K562 (cell line): ENCODE results near the gene PDE5A. TPM values are rescaled to one million over a fixed set of nuclear protein-coding genes. Genes with fewer than 3 reads are reported as not detected.

ENCODE experiments used
- ATAC-seq: fragments of 200-7000 bp; cut with Tn5 transposase; 3 replicates; pipeline ENCODE4 v1.9.1; 2020; ENCODE audit warnings: moderate library complexity
- BruUV-seq: library from RNA; stranded (reverse); fragments of 400-500 nt; replicated peaks from 2 replicates; lab custom pipeline; 2021; lab: Mats Ljungman, UMichigan
- CTCF ChIA-PET: fragments of 300-600 bp; formaldehyde crosslinking; extraction: SDS; loops from one replicate; lab custom pipeline; 2021; ENCODE audit warnings: low intra/inter-chr PET ratio; lab: Yijun Ruan, JAX
- POLR2A ChIA-PET: fragments of 300-600, 350-650 bp; sonication (Branson Sonifier 250); formaldehyde crosslinking; extraction: SDS; loops from one replicate; lab custom pipeline; 2021; ENCODE audit warnings: antibody characterized with exemption, inconsistent platforms; lab: Yijun Ruan, JAX
- DNase-seq, 4 experiments: peaks; one replicate each; pipeline versions ENCODE4 v3.0.0 to v3.0.0-alpha.2; 2011 to 2018; ENCODE audit warnings: low spot score in 3 of 4, mixed read lengths in 3 of 4; ENCODE audit errors: extremely low read depth in 1 of 4
- FAIRE-seq: peaks from 2 replicates; lab custom pipeline; 2011; peaks lifted over from hg19 to GRCh38; lab: Jason Lieb, UNC
- H2AFZ ChIP-seq: 2 replicates; pipeline ENCODE4 v1.6.0; 2011; ENCODE audit warnings: low read depth, low read length, control low read depth, inconsistent platforms
- H3K27ac ChIP-seq: fragments of 200-600 bp; 3 replicates; pipeline ENCODE4 v1.8.0; 2011; ENCODE audit warnings: low read depth, mild to moderate bottlenecking, control low read depth, inconsistent platforms, low read length, moderate library complexity, mixed read lengths; ENCODE audit errors: extremely low read depth
- H3K27me3 ChIP-seq, 2 experiments: fragments of 300-600 bp in 1 of 2; 2 replicates in 1 of 2; 3 replicates in 1 of 2; pipeline versions ENCODE4 v1.6.0 to v1.8.0; 2011; ENCODE audit warnings: inconsistent platforms in 2 of 2, low read length in 2 of 2, mild to moderate bottlenecking in 1 of 2, mixed read lengths in 1 of 2, moderate library complexity in 1 of 2; ENCODE audit not compliant: control insufficient read depth in 2 of 2, insufficient read depth in 2 of 2
- H3K36me3 ChIP-seq: fragments of 300-600 bp; 3 replicates; pipeline ENCODE4 v1.8.0; 2011; ENCODE audit warnings: mild to moderate bottlenecking, low read length, inconsistent platforms; ENCODE audit not compliant: control insufficient read depth, insufficient read depth
- H3K4me1 ChIP-seq, 2 experiments: fragments of 200-600 bp in 1 of 2; replicated peaks in 1 of 2; 2 replicates in 1 of 2; 3 replicates in 1 of 2; pipeline versions ENCODE4 v1.5.1 to v1.8.0; 2011; ENCODE audit warnings: inconsistent platforms in 2 of 2, low read length in 2 of 2, mild to moderate bottlenecking in 1 of 2, mixed read lengths in 1 of 2, moderate library complexity in 1 of 2; ENCODE audit not compliant: control insufficient read depth in 2 of 2, insufficient read depth in 2 of 2
- H3K4me2 ChIP-seq: 2 replicates; pipeline ENCODE4 v1.6.1; 2011; ENCODE audit warnings: low read length, control low read depth, inconsistent platforms, mixed read lengths; ENCODE audit not compliant: insufficient read depth
- H3K4me3 ChIP-seq: fragments of 200-600 bp; sonication (generic), shearing (Covaris generic); 2 replicates; pipeline ENCODE4 v1.5.1; 2016; ENCODE audit warnings: control low read depth, inconsistent platforms
- H3K79me2 ChIP-seq: fragments of 200-600 bp; 3 replicates; pipeline ENCODE4 v1.8.0; 2011; ENCODE audit warnings: low read length, inconsistent platforms; ENCODE audit not compliant: control insufficient read depth, insufficient read depth
- H3K9ac ChIP-seq, 2 experiments: 2 replicates each; pipeline versions ENCODE4 v1.6.0 to v1.6.1; 2011; ENCODE audit warnings: low read depth in 2 of 2, low read length in 2 of 2, control low read depth in 1 of 2, inconsistent platforms in 1 of 2, mild to moderate bottlenecking in 1 of 2, mixed read lengths in 1 of 2; ENCODE audit not compliant: insufficient read depth in 1 of 2
- H3K9me1 ChIP-seq: one replicate; pipeline ENCODE4 v1.6.0; 2011; ENCODE audit warnings: inconsistent platforms, mild to moderate bottlenecking, low read length, moderate library complexity; ENCODE audit not compliant: control insufficient read depth, insufficient read depth
- H3K9me3 ChIP-seq: replicated peaks from 2 replicates; pipeline ENCODE4 v1.5.1; 2011; ENCODE audit warnings: low read depth, low read length, inconsistent platforms; ENCODE audit not compliant: control insufficient read depth, insufficient read depth
- H4K20me1 ChIP-seq: replicated peaks from 2 replicates; pipeline ENCODE4 v1.6.1; 2011; ENCODE audit warnings: low read length, inconsistent platforms, mixed read lengths; ENCODE audit not compliant: control insufficient read depth, insufficient read depth
- GABPA ChIP-seq: fragments of 200-800 bp; sonication (Bioruptor generic); conservative IDR thresholded peaks from 2 replicates; pipeline ENCODE4 v1.6.1; 2016; ENCODE audit warnings: low read depth, missing genetic modification characterization, missing compliant biosample characterization
- HEY1 ChIP-seq: fragments of 250-450 bp; sonication (Bioruptor Pico); IDR thresholded peaks from 2 replicates; pipeline ENCODE4 v1.5.0; 2020; ENCODE audit warnings: mild to moderate bottlenecking, moderate library complexity, borderline replicate concordance
- MYBL2 ChIP-seq, 2 experiments: fragments of 450-650 bp in 1 of 2; sonication (generic) in 1 of 2; formaldehyde crosslinking in 1 of 2; IDR thresholded peaks; 2 replicates each; pipeline versions ENCODE4 v1.6.1 to v1.8.1; 2017 to 2022; ENCODE audit warnings: borderline replicate concordance in 1 of 2, inconsistent platforms in 1 of 2, low read depth in 1 of 2, mild to moderate bottlenecking in 1 of 2, missing genetic modification reagents in 1 of 2, moderate library complexity in 1 of 2
- TCF3 ChIP-seq: sonication (generic); formaldehyde crosslinking; IDR thresholded peaks from 2 replicates; pipeline ENCODE4 v1.4.0; 2020; ENCODE audit warnings: mild to moderate bottlenecking, missing genetic modification reagents
- ZNF263 ChIP-seq: sonication (generic); formaldehyde crosslinking; IDR thresholded peaks from 2 replicates; pipeline ENCODE4 v1.8.0; 2022; ENCODE audit warnings: mild to moderate bottlenecking, missing genetic modification reagents, borderline replicate concordance
- WGBS: fragments of 100-300 bp; shearing (Covaris generic); methylation state at CpG from one replicate; pipeline ENCODE4 v1.1.6; 2016; ENCODE audit warnings: low coverage, mixed read lengths; ENCODE audit not compliant: insufficient coverage; ENCODE audit errors: missing lambda C conversion rate; 5-methylcytosine and 5-hydroxymethylcytosine counted together
- in situ Hi-C: fragments of 300-500 bp; cut with MboI; formaldehyde crosslinking; loops from 4 replicates; pipeline ENCODE4 v1.15.0; 2018; ENCODE audit warnings: inconsistent platforms, mixed read lengths
- intact Hi-C: fragments of 100-400 bp; cut with micrococcal nuclease; formaldehyde crosslinking; loops from 2 replicates; pipeline ENCODE4 v1.14.2; 2022
- polyA plus RNA-seq, 8 experiments: library from polyadenylated mRNA; depleted of rRNA in 4 of 8; stranded (reverse) in 5 of 8; unstranded in 3 of 8; fragments of >200 nt; fragmentation: Nextera tagmentation in 2 of 8; fragmentation: Illumina TruSeq in 1 of 8; extraction: Ambion mirVana in 2 of 8; extraction: Trizol in 1 of 8; gene quantifications; 2 replicates each; pipeline versions ENCODE4 v1.2.1 to v1.2.3, GENCODE V29; 2011 to 2014; ENCODE audit warnings: inconsistent platforms in 1 of 8, missing spikeins in 1 of 8
- total RNA-seq, 7 experiments: library from RNA; depleted of rRNA in 6 of 7; stranded (reverse); fragments of >200 nt in 6 of 7; fragmentation: Illumina TruSeq in 2 of 7; extraction: Trizol in 2 of 7; gene quantifications; 2 replicates each; pipeline versions ENCODE4 v1.2.1 to v1.2.3, GENCODE V29; 2011 to 2021; ENCODE audit warnings: low replicate concordance in 1 of 7
- TF ChIP-seq, protein P1 (sequence below): sonication (generic); formaldehyde crosslinking; IDR thresholded peaks from 2 replicates; pipeline ENCODE4 v1.8.1; 2023; ENCODE audit warnings: mild to moderate bottlenecking, missing genetic modification reagents, moderate library complexity

The PDE5A gene
- total and polyA plus RNA-seq, 9 of the 15 experiments (the other 6 are each of a cell fraction or from before 2014, with no cell fraction given) = 0.07 to 1.9 (median 0.29) TPM

DNA sequence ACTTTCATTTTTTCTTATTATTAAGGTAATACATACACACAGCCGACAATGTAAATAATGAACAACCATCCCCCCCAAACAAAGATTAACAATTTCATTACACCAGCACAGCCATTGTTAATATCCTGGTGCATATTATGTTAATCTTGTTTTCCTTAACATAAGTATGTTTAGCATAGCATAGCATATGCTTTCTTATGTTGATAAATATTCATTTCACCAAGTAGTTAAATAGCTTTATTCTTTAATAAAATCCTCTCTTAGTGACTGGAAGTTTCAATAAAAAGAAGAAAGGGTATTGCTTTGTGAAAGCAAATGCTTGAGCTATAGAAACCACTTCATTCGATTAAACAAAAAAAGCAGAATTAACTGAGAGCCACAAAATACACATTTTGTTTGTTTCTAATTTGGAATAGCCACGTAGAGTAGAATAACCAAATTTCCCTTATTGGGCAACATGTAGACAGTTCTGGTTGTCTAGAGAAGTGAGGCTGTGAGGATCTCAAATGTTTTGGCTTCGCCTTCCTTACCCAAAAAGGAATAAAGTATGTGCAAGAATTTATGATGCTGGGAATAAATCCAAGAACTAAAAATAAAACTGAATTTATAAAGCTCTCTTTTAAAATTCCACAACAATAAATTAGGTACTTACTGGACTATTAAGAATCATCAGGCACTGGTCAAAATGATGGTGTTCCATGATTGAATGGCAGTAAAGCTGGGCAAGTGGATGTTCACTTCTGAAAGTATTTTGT, 118.0 kb downstream of the PDE5A start:
- Histone ChIP-seq H3K4me3 (no peak overlapping the region), H2AFZ (no peak overlapping the region), H3K36me3 (peaks cover 29% of the 10 kb centered on the region; the same call in 2 of the 3 replicates), H3K9me1 (no peaks in the 10 kb centered on the region), H3K27ac (no peak overlapping the region), H3K4me1 (no peaks in the 10 kb centered on the region), H3K9me3 (no peaks in the 10 kb centered on the region), H4K20me1 (no peaks in the 10 kb centered on the region), H3K9ac (no peak overlapping the region), H3K79me2 (no peaks in the 10 kb centered on the region), H3K4me2 (no peak overlapping the region), H3K27me3 (no peaks in the 10 kb centered on the region)
- TF ChIP-seq TCF3 (CRISPR knock-in tag) (no peak), ZNF263 (CRISPR knock-in tag) (no peak), GABPA (tag) (no peak), MYBL2 (IDR thresholded peaks at IDR 0.05; ENCODE audit: low read depth) (no peak), MYBL2 (CRISPR knock-in tag; IDR thresholded peaks at IDR 0.05; ENCODE audit: borderline replicate concordance) (no peak), HEY1 (CRISPR knock-in tag) (no peak)
- TF ChIP-seq, protein P1, sequence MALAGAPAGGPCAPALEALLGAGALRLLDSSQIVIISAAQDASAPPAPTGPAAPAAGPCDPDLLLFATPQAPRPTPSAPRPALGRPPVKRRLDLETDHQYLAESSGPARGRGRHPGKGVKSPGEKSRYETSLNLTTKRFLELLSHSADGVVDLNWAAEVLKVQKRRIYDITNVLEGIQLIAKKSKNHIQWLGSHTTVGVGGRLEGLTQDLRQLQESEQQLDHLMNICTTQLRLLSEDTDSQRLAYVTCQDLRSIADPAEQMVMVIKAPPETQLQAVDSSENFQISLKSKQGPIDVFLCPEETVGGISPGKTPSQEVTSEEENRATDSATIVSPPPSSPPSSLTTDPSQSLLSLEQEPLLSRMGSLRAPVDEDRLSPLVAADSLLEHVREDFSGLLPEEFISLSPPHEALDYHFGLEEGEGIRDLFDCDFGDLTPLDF (CRISPR knock-in tag) = no peak
- ATAC-seq (no peak), FAIRE-seq (no peak), DNase-seq (no peak)
- 66% methylated on average over 4 of the region's 4 CpGs for WGBS
- POLR2A ChIA-PET = no interaction called here
- in situ Hi-C loops (no loop called here), intact Hi-C loops (no loop called here)
- CTCF ChIA-PET = no interaction called here
- no TSS peak for BruUV-seq
